Measurements from ENCODE around the gene DNASE1L3.
A peak's percentile ranks its signal among the peaks of the same experiment; 100 is the strongest.

The DNASE1L3 gene

GRCh38 chr3:58157700-58158099 lies 53.1 kb downstream of the DNASE1L3 start:
- DNase-seq: no peak

DNA sequence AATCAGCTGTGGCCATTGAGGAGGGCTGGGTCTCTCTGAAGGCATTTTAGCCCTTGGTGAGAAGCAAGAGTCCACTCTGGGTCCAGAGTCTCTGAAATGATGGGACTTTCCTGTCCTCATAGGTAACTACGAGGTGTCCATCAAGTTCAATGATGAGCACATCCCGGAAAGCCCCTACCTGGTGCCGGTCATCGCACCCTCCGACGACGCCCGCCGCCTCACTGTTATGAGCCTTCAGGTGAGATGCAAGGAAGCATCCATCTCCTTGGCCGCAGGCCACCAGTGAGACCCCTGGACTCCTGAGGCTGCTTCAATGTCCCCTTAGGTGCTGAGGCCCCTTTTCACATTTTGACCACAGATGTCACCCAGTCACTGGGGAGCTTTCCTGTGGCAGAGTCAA lies 54.9 kb downstream of the DNASE1L3 start:
- no peak for DNase-seq

- DNase-seq: no peak
Observed at GRCh38 chr3:58154626-58155449, 55.9 kb downstream of the DNASE1L3 start.

DNA sequence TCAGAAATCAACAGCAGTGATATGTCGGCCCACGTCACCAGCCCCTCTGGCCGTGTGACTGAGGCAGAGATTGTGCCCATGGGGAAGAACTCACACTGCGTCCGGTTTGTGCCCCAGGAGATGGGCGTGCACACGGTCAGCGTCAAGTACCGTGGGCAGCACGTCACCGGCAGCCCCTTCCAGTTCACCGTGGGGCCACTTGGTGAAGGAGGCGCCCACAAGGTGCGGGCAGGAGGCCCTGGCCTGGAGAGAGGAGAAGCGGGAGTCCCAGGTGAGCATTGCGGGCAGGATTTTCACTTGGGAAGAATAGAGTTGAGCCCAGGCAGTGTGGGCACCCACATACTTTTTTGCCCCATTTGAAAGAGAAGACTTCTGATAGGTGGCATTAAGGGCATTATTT lies 57.4 kb downstream of the DNASE1L3 start:
- no peak for DNase-seq

GRCh38 chr3:58152225-58153015 lies 58.4 kb downstream of the DNASE1L3 start:
- no peak for DNase-seq

DNA sequence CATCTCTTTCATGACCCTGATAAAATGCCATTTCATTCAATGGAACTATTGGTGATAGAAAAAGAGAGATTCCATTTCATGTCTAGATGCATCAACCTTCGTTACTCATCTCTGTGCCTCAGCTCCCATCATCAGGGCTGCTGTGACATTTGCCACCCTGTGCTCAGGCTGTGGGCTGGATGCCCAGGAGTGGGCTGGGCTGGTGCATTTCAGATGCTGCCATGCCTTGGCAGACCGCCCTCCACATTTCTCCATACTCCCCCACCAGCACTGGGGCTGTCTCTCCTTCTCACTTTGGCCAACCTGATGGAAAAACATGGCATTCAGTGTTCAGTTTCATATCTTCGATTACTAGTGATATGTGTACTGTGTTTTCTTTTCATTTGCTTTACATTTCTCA lies 59.1 kb downstream of the DNASE1L3 start:
- DNase-seq: no peak

DNA sequence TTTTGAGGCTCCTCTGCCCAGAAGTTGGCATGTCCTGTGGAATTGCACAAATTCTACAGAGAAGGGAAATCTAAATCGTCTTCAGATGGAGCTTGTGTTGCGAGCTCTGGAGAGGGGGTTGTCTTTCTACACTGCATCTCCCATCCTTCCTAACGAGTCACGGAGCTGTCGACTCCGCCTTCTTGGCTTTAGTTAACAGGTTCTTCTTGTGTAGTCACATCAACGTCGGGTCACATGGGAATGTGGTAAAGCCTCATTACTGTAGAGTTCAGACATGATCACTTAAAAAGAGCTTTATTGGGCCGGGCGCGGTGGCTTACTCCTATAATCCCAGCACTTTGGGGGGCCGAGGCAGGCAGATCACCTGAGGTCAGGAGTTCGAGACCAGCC lies 60.0 kb downstream of the DNASE1L3 start:
- no peak for DNase-seq

- no peak for DNase-seq
Observed at GRCh38 chr3:58150130-58150809, 60.5 kb downstream of the DNASE1L3 start.

DNA sequence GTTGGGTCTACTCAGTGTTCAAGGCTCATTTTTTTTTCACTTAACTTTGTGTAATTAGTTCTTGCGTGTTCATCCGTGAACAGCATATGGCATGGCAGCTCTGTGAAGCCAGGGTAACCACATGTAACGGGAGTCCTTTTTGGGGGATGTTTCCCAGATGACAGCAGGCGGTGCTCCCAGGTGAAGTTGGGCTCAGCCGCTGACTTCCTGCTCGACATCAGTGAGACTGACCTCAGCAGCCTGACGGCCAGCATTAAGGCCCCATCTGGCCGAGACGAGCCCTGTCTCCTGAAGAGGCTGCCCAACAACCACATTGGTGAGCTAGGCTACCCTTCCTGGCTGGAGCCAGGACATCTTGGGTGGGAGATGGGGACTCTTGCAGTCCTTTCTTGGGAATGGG lies 62.7 kb downstream of the DNASE1L3 start:
- no peak for DNase-seq

GRCh38 chr3:58144478-58145325 lies 66.1 kb downstream of the DNASE1L3 start:
- DNase-seq: peak; percentile 24

DNA sequence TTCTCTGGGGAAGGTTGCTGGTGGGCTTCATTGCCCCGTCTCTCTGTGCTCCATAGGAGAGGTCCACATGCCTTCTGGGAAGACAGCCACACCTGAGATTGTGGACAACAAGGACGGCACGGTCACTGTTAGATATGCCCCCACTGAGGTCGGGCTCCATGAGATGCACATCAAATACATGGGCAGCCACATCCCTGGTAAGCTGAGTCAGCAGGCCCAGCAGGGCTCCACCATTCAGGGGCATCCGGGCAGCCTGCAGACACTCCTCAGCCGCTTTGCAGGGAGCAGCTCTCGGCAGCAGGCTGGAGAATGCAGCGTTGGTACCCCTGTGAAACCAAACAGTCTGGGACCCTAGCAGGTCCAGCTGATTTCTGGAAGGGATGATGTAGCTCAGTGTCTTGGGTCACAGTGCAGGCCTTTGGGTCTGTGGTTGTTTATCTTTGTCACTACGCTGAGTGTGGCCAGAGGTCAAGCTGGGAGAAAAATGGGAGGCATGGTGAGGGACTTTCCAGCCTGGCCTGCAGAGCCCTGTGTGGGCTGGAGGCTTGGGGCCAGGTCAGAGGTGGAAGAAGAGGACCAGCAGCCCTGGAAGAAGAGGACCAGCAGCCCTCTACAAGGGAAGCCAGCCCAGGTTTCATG lies 67.2 kb downstream of the DNASE1L3 start:
- no peak for DNase-seq

Measured in NCI-H774 (cell line).